Lower leg skin (tissue), 3 donors: ENCODE measurements around the gene FAM13A.

ENCODE experiments used
- CTCF ChIP-seq, 3 donors: fragments of 450-650 bp; IDR thresholded peaks; one replicate each; pipeline ENCODE4 v1.5.1; 2016; ENCODE audit warnings: antibody characterized with exemption in 3 of 3, mild to moderate bottlenecking in 3 of 3, moderate library complexity in 2 of 3
- POLR2A ChIP-seq, 2 donors: fragments of 450-650 bp; IDR thresholded peaks; one replicate each; pipeline ENCODE4 v1.6.1; 2016 to 2017; ENCODE audit warnings: antibody characterized with exemption in 2 of 2, mild to moderate bottlenecking in 1 of 2, moderate library complexity in 1 of 2

DNA sequence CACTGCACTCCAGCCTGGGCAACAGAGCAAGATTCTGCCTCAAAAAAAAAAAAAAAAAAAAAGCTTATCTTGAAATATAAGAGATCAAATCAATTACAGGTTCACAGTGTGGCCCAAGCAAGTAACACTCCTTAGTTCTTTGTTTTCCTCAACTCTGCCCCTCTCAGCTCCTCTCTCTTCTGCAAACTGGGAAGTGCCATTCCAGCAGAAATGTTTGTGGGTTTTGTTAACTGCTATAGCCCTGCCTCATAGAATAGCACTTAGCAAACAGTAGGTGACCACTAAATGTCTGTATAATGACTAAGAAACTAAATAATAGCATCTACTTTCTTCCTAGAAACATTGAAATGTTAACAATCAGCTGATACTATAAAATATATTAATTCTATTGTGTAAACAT is 199.4 kb downstream of the FAM13A start:
- TF ChIP-seq CTCF (IDR thresholded peaks at IDR 0.05) = no peak
- no peak for TF ChIP-seq POLR2A (IDR thresholded peaks at IDR 0.05)
